Hematopoietic multipotent progenitor cell treated with erythropoietin and hydrocortisone succinate and interleukin-3 and kit ligand, for 17 days (in vitro differentiated cells): Measurements from ENCODE around the gene ARHGDIA.
A peak's percentile ranks its signal among the peaks of the same experiment; 100 is the strongest.

ENCODE experiments used
- DNase-seq: peaks from one replicate; pipeline ENCODE4 v3.0.0-alpha.2; 2015; ENCODE audit warnings: low spot score

Gene ARHGDIA

GRCh38 chr17:81823820-81824550 is 47.2 kb downstream of the ARHGDIA start:
- DNase-seq = no peak

DNA sequence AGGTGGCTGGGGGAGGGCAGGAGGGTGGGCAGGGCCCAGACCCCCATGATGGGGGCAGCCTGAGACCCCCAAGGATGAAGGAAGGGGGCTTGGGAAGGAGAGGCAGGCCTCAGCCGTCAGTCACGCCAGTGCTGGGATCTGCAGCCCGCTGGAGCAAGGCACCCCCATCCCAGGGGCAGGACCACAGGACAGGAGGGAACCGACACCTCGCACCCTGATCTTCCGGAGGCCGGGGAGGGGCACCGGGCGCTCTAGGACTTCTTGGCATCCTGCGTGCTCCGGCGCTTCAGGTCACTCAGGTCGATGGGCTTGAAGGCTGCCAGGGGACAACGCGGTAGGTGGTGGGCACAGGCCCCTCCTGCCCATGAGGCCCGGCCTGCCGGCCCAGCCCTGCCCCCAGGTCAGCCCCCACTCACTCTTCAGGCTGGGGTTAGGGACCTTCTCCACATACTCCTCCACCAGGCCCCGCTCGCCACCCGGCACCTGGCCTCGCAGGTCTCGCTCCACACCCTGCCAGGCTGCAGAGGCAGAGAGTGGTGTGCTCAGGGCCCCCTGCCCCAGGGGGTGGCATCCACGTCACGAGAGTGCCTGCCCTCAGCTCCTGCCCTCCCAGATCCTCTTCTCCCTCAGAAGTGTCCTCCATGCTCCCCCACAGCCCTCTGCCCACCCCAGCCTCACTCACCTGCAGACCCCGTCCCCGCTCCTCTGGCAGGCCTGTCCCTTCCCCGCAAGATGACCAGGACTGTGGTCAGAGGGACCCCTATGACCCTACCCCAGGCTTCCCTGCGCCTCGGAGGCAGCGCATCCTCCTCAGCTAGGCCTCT is 47.9 kb downstream of the ARHGDIA start:
- DNase-seq = no peak

DNA sequence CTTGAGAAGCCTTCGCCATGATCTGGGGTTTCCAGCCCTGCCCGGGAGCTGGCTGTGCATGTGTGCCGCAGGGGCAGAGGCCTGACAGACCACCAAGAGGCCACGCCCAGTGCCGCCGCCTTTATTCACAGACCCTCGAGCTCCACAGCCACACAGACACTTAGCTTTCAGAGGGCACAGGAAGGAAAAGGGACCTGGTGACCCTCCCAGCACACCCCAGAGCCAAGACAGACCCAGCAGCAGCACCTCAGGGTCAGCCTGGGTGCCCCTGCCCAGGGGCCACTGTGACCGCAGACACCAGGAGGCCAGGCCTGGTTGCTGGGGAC is 48.9 kb downstream of the ARHGDIA start:
- no peak for DNase-seq

DNA sequence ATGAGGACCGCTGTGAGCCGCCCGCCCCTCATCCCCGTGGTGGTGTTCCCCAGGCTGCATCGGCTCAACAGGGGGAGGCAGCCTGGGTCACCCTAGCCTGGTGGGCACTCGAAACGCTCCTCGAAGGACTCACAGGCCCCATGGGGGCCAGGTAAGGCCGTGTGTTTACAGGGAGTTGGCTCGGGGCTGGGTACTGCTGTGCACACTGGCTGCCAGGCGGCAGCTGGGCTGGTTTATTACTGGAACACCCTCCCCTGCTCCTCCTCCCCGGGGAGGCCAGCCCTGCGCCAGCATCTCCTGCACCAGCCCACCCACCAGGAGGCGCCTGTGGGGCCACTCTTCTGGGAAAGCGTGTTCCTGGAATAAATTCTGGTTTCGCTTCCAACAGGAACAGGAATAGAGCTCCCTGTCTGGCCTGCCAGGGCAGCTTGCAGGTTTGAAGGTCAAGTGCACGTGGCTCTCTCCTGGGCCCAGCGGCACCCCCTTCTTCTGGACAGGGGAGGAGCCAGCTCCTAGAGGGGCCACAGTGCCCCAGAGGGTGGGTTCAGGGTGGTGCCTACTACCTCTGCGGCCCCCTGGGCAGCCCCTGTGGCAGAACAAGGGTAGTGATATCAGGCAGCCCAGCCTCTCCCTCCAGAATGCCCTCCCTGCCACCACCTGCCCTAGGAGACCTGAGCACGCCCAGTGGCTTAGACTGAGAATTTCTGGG is 49.4 kb downstream of the ARHGDIA start:
- peak; percentile 44 for DNase-seq

GRCh38 chr17:81821147-81821546 is 50.0 kb downstream of the ARHGDIA start:
- DNase-seq = no peak

GRCh38 chr17:81819708-81820107 is 51.4 kb downstream of the ARHGDIA start:
- DNase-seq = no peak

DNA sequence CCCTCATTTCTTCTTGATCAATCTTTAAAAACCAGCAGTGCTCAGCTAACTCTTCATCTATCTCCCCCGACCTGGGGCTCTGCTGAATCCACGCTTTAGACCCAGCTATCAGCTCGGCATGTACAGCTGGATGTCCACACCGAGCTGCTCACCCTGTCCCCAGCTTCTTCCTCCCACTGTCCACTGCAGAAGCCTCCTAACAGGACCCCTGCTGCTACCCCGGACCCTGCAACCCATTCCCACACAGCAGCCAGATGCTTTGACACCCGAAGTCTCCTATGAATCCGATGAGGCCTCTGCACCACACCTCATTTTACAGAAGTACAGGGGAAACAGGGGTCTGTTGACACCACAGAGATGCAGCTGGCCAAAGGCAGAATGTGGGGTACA is 53.4 kb downstream of the ARHGDIA start:
- no peak for DNase-seq
